NCI-H226 (cell line): ENCODE measurements around the gene PDSS2.
"Not testable (repeated sequence)": the region's sequence is repeated elsewhere in the genome, so short reads cannot be mapped to it uniquely, and the experiment has no call there.

Experiments
- DNase-seq: peaks from one replicate; pipeline ENCODE4 v3.0.0-alpha.2; 2015

Gene PDSS2

GRCh38 chr6:107416145-107416544 lies 43.2 kb downstream of the PDSS2 start:
- no peak for DNase-seq

GRCh38 chr6:107413966-107414645 lies 45.3 kb downstream of the PDSS2 start:
- DNase-seq, result no peak

- DNase-seq, result no peak
Observed at GRCh38 chr6:107411161-107411560, 48.2 kb downstream of the PDSS2 start.

GRCh38 chr6:107409942-107410341 lies 49.4 kb downstream of the PDSS2 start:
- no peak for DNase-seq

- no peak for DNase-seq
Observed at GRCh38 chr6:107408714-107409113, 50.6 kb downstream of the PDSS2 start.

- DNase-seq, result no peak
Observed at GRCh38 chr6:107405002-107405401, 54.4 kb downstream of the PDSS2 start.

GRCh38 chr6:107402533-107402932 lies 56.8 kb downstream of the PDSS2 start:
- no peak for DNase-seq

- DNase-seq, result no peak
Observed at GRCh38 chr6:107401573-107401972, 57.8 kb downstream of the PDSS2 start.

GRCh38 chr6:107400616-107401147 lies 58.7 kb downstream of the PDSS2 start:
- no peak for DNase-seq

GRCh38 chr6:107399935-107400334 lies 59.4 kb downstream of the PDSS2 start:
- DNase-seq, result no peak

GRCh38 chr6:107398001-107398400 lies 61.4 kb downstream of the PDSS2 start:
- peak; percentile 16 for DNase-seq

- DNase-seq, result peak; percentile 42
Observed at GRCh38 chr6:107396211-107396610, 63.2 kb downstream of the PDSS2 start.

- DNase-seq, result no peak
Observed at GRCh38 chr6:107392069-107392468, 67.3 kb downstream of the PDSS2 start.

- DNase-seq, result peak; percentile 13
Observed at GRCh38 chr6:107390685-107391435, 68.5 kb downstream of the PDSS2 start.

- DNase-seq, result no peak
Observed at GRCh38 chr6:107390056-107390455, 69.3 kb downstream of the PDSS2 start.

GRCh38 chr6:107386904-107387303 lies 72.5 kb downstream of the PDSS2 start:
- no peak for DNase-seq

- DNase-seq, result no peak
Observed at GRCh38 chr6:107386340-107386739, 73.0 kb downstream of the PDSS2 start.

GRCh38 chr6:107383705-107384104 lies 75.7 kb downstream of the PDSS2 start:
- DNase-seq, result no peak

GRCh38 chr6:107374264-107374663 lies 85.1 kb downstream of the PDSS2 start:
- DNase-seq, result no peak

GRCh38 chr6:107369493-107369892 lies 89.9 kb downstream of the PDSS2 start:
- no peak for DNase-seq

- no peak for DNase-seq
Observed at GRCh38 chr6:107368471-107368870, 90.9 kb downstream of the PDSS2 start.

GRCh38 chr6:107364173-107364572 lies 95.2 kb downstream of the PDSS2 start:
- DNase-seq, result not testable (repeated sequence)

GRCh38 chr6:107361753-107362604 lies 97.4 kb downstream of the PDSS2 start:
- peak; percentile 53 for DNase-seq
